NCI-H1105 (cell line): Measurements from ENCODE around the gene C10orf62.
"Not testable (repeated sequence)": the region's sequence is repeated elsewhere in the genome, so short reads cannot be mapped to it uniquely, and the experiment has no call there.

Source experiments
- DNase-seq: peaks from one replicate; lab custom pipeline; 2025; lab: John Stamatoyannopoulos, UW

Gene C10orf62

GRCh38 chr10:97564776-97565175 is 24.7 kb upstream of the C10orf62 start:
- no peak for DNase-seq

- DNase-seq, result no peak
These were observed 23.1 kb upstream of the C10orf62 start for GRCh38 chr10:97566336-97566996.

GRCh38 chr10:97567891-97568290 is 21.6 kb upstream of the C10orf62 start:
- no peak for DNase-seq

- no peak for DNase-seq
These were observed 19.3 kb upstream of the C10orf62 start for GRCh38 chr10:97570146-97570788.

- no peak for DNase-seq
These were observed 18.6 kb upstream of the C10orf62 start for GRCh38 chr10:97570789-97571471.

- DNase-seq, result no peak
These were observed 17.9 kb upstream of the C10orf62 start for GRCh38 chr10:97571622-97572021.

GRCh38 chr10:97572214-97572989 is 17.1 kb upstream of the C10orf62 start, which contains the start of gene ANKRD2:
Gene ANKRD2, plus strand, starts transcription at chr10:97572779. Its CDS starts 10 bp downstream, at chr10:97572789.
- DNase-seq, result peak; percentile 18

GRCh38 chr10:97573021-97573420 is 16.5 kb upstream of the C10orf62 start:
- DNase-seq, result no peak

GRCh38 chr10:97573672-97574071 is 15.8 kb upstream of the C10orf62 start:
- no peak for DNase-seq

GRCh38 chr10:97574374-97575126 is 15.0 kb upstream of the C10orf62 start:
- peak; percentile 83 for DNase-seq

GRCh38 chr10:97575127-97575668 is 14.3 kb upstream of the C10orf62 start:
- no peak for DNase-seq

- DNase-seq, result not testable (repeated sequence)
These were observed 13.0 kb upstream of the C10orf62 start for GRCh38 chr10:97576487-97576886.

- DNase-seq, result no peak
These were observed 11.8 kb upstream of the C10orf62 start for GRCh38 chr10:97577701-97578100.

GRCh38 chr10:97578171-97578844 is 11.2 kb upstream of the C10orf62 start:
- DNase-seq, result no peak

- DNase-seq, result no peak
These were observed 8.8 kb upstream of the C10orf62 start for GRCh38 chr10:97580421-97581367.

GRCh38 chr10:97582169-97582568 is 7.4 kb upstream of the C10orf62 start:
- no peak for DNase-seq

- DNase-seq, result no peak
These were observed 6.0 kb upstream of the C10orf62 start for GRCh38 chr10:97583476-97583875.

- no peak for DNase-seq
These were observed 5.3 kb upstream of the C10orf62 start, which contains the start of gene HOGA1 for GRCh38 chr10:97584060-97584797. Gene HOGA1, plus strand, starts transcription at chr10:97584389. Its CDS starts 315 bp downstream, at chr10:97584704.
